A549 (cell line): ENCODE measurements around the gene CACNA1G. TPM values are rescaled to one million over a fixed set of nuclear protein-coding genes. Genes with fewer than 3 reads are reported as not detected.

Experiments used
- ATAC-seq, 2 experiments: fragments of 200-7000 bp in 1 of 2; fragments of >200 bp in 1 of 2; cut with Nextera tagmentation in 1 of 2; cut with Tn5 transposase in 1 of 2; 3 replicates each; pipeline versions ENCODE4 v1.8.0 to v1.9.1; 2018 to 2020; ENCODE audit warnings: mild to moderate bottlenecking in 1 of 2, moderate library complexity in 1 of 2
- CTCF ChIA-PET: fragments of 300-600 bp; sonication (Branson Sonifier 250); formaldehyde crosslinking; extraction: SDS; loops from one replicate; lab custom pipeline; 2021; ENCODE audit warnings: antibody characterized with exemption, inconsistent platforms; lab: Yijun Ruan, JAX
- POLR2A ChIA-PET: fragments of 350-600 bp; formaldehyde crosslinking; extraction: SDS; loops from one replicate; lab custom pipeline; 2021; ENCODE audit warnings: antibody characterized with exemption, inconsistent platforms; lab: Yijun Ruan, JAX
- DNase-seq, 2 experiments: peaks; one replicate each; pipeline versions ENCODE4 v3.0.0 to v3.0.0-alpha.2; 2011 to 2016; ENCODE audit warnings: low read depth in 1 of 2, low spot score in 1 of 2
- FAIRE-seq: peaks from 2 replicates; lab custom pipeline; 2011; peaks lifted over from hg19 to GRCh38; lab: Jason Lieb, UNC
- H3K27ac ChIP-seq, 2 experiments: fragments of >200 bp; sonication (Bioruptor Twin); formaldehyde crosslinking; 3 replicates each; pipeline ENCODE4 v1.5.1; 2016 to 2017
- H3K4me1 ChIP-seq: fragments of >200 bp; sonication (Bioruptor Twin); formaldehyde crosslinking; 3 replicates; pipeline ENCODE4 v1.6.1; 2016
- H3K4me2 ChIP-seq: fragments of >200 bp; sonication (Bioruptor Twin); formaldehyde crosslinking; 3 replicates; pipeline ENCODE4 v1.6.1; 2016
- H3K4me3 ChIP-seq: fragments of >200 bp; sonication (Bioruptor Twin); formaldehyde crosslinking; 3 replicates; pipeline ENCODE4 v1.5.1; 2016
- H3K9me3 ChIP-seq: fragments of >200 bp; sonication (Bioruptor Twin); formaldehyde crosslinking; 3 replicates; pipeline ENCODE4 v1.6.1; 2016
- CBX8 ChIP-seq: fragments of 200-600 bp; sonication (generic); IDR thresholded peaks from 2 replicates; pipeline ENCODE4 v1.6.1; 2016
- CHD4 ChIP-seq: fragments of 200-600 bp; sonication (generic); IDR thresholded peaks from 2 replicates; pipeline ENCODE4 v1.6.1; 2016; ENCODE audit warnings: antibody characterized with exemption, mild to moderate bottlenecking, borderline replicate concordance
- EP300 ChIP-seq, 2 experiments: fragments of >200 bp; sonication (Bioruptor Twin); formaldehyde crosslinking; IDR thresholded peaks; 2 replicates in 1 of 2; 3 replicates in 1 of 2; pipeline ENCODE4 v1.6.1; 2016 to 2017
- FOSL2 ChIP-seq, 2 experiments: fragments of 450-650 bp in 1 of 2; fragments of >200 bp in 1 of 2; sonication (Bioruptor Twin) in 1 of 2; formaldehyde crosslinking; IDR thresholded peaks; 2 replicates each; pipeline versions ENCODE4 v1.5.0 to v1.6.1; 2016 to 2020; ENCODE audit warnings: mild to moderate bottlenecking in 1 of 2, moderate library complexity in 1 of 2
- GATA3 ChIP-seq: IDR thresholded peaks from 2 replicates; pipeline ENCODE4 v1.6.1; 2012; ENCODE audit warnings: borderline replicate concordance
- HDAC2 ChIP-seq: fragments of 200-600 bp; sonication (generic); IDR thresholded peaks from 2 replicates; pipeline ENCODE4 v1.6.1; 2016
- HEYL ChIP-seq: fragments of 250-450 bp; sonication (Bioruptor Pico); IDR thresholded peaks from 2 replicates; pipeline ENCODE4 v1.8.0; 2021; ENCODE audit warnings: mild to moderate bottlenecking, moderate library complexity
- HMGXB4 ChIP-seq: fragments of 250-450 bp; sonication (Bioruptor Pico); IDR thresholded peaks from 2 replicates; pipeline ENCODE4 v1.5.0; 2021; ENCODE audit warnings: mild to moderate bottlenecking, moderate library complexity, borderline replicate concordance
- JUNB ChIP-seq: fragments of >200 bp; sonication (Bioruptor Twin); formaldehyde crosslinking; IDR thresholded peaks from 2 replicates; pipeline ENCODE4 v1.6.1; 2016
- KDM1A ChIP-seq: fragments of 200-600 bp; sonication (generic); IDR thresholded peaks from 2 replicates; pipeline ENCODE4 v1.6.1; 2016; ENCODE audit warnings: low read depth, mild to moderate bottlenecking
- KDM5A ChIP-seq: fragments of 200-600 bp; sonication (generic); IDR thresholded peaks from 2 replicates; pipeline ENCODE4 v1.6.1; 2016; ENCODE audit warnings: antibody characterized with exemption, mild to moderate bottlenecking
- MAX ChIP-seq: IDR thresholded peaks from 2 replicates; pipeline ENCODE4 v1.6.1; 2012
- MYC ChIP-seq: IDR thresholded peaks from 2 replicates; pipeline ENCODE4 v1.6.1; 2012; ENCODE audit warnings: mild to moderate bottlenecking, inconsistent platforms, low read length, improper control_type of control experiment, borderline replicate concordance
- RCOR1 ChIP-seq: fragments of 150-350 bp; IDR thresholded peaks from 2 replicates; pipeline ENCODE4 v1.6.1; 2014; ENCODE audit warnings: antibody characterized with exemption, low read length, low read depth
- RFX5 ChIP-seq: fragments of 450-650 bp; IDR thresholded peaks from 2 replicates; pipeline ENCODE4 v1.7.1; 2014; ENCODE audit warnings: antibody characterized with exemption, mild to moderate bottlenecking, moderate library complexity
- ZFP36 ChIP-seq: fragments of 450-650 bp; IDR thresholded peaks from 2 replicates; pipeline ENCODE4 v1.6.1; 2014; ENCODE audit warnings: borderline replicate concordance; ENCODE audit not compliant: partially characterized antibody
- WGBS: methylation state at CpG from one replicate; pipeline ENCODE4 v1.1.6; 2017; ENCODE audit errors: missing lambda C conversion rate; 5-methylcytosine and 5-hydroxymethylcytosine counted together
- polyA plus RNA-seq, 4 experiments: library from polyadenylated mRNA; depleted of rRNA in 3 of 4; stranded (reverse); fragments of >200 nt; fragmentation: RNase III in 1 of 4; extraction: RNeasy Plus Mini Kit Qiagen cat#74134 plus additional on column Dnase treatment in 1 of 4; gene quantifications; 2 replicates in 3 of 4; 3 replicates in 1 of 4; pipeline ENCODE4 v1.2.3, GENCODE V29; 2011 to 2017
- TF ChIP-seq, protein P1 (sequence below): fragments of >200 bp; sonication (Bioruptor Twin); formaldehyde crosslinking; IDR thresholded peaks from 3 replicates; pipeline ENCODE4 v1.6.1; 2016

CACNA1G gene
- polyA plus RNA-seq, 2 of the 4 experiments (the other 2 are of a cell fraction), result 4.0 to 8.9 TPM

DNA sequence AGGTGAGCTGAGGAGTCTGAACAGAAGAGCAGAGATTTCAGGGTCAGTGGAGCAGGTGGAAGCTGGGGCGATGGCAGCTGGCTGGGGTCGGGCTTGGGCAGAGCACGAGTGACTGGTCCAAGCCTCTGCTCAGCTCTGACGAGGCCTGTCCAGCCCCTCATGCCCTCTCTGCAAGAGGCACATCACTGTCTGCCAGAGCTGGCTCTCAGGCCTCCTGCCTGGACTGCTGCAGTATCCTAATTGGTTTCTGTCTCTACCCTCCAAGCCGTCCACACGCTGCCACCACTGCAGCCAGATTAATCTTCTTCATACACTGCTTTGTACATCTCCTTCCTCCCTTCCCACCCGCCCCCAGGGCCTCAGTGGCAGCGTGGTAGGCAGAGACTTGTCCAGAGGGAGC lies 25.4 kb downstream of the CACNA1G start (continued):
- TF ChIP-seq ZFP36 (no peak), MAX (no peak), HMGXB4 (no peak), FOSL2 (IDR thresholded peaks at IDR 0.05) (no peak), FOSL2 (CRISPR knock-in tag; IDR thresholded peaks at IDR 0.05) (no peak), RCOR1 (no peak), GATA3 (no peak)

DNA sequence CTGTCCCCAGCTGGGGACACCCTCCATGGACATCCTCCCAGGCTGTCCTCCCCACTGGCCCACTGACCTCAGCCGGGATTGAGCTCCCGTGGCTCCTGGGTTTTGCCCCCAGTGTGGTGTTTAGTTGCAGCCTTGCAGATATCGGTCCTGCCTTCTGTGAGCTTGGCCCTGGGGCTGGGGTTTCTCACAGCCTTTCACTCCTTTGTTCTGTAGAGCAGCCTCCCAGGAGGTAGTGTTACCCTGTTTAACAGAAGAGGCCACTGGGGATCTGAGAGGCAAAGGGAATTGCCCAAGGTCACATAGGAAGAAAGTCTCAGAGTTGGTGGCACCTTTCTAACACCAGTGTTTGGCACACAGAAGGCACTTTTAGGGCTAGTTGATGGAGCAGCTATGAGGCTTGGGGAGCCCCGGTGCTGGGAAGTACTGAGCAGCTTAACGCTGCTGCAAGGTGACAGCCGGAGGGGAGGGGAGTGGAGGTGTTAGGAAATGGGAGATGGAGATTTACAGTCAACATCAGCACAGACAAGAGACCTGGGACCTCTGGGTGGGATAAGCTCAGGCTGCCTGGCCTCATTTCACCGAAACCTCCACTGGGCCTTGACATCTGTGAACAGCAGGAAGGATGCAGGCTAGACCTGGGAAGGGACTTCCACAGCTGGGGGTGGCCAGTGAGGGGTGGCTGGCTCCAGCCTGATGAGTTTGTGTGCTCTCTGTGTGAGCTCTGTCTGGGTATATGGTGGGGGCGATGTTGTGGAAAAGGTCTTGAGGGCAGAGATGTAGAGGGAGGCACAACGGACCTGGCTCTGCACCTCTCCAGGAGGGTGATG lies 26.1 kb downstream of the CACNA1G start:
- 0 out of 6 replicates have a peak overlapping the region, but pooled peaks of 1 of the 2 experiments have one; percentile 5 for H3K27ac ChIP-seq
- no peak for TF ChIP-seq HEYL
- no peak for TF ChIP-seq CBX8
- no peak for TF ChIP-seq EP300 (IDR thresholded peaks at IDR 0.05)
- TF ChIP-seq KDM5A, result no peak
- TF ChIP-seq JUNB, result no peak
- TF ChIP-seq KDM1A, result no peak
- TF ChIP-seq MAX, result no peak
- no peak for TF ChIP-seq HDAC2
- TF ChIP-seq CHD4, result no peak
- no peak for TF ChIP-seq RFX5
- TF ChIP-seq MYC, result no peak
- FAIRE-seq (no peak), ATAC-seq (no peak; a peak in 1 of 6 replicates), DNase-seq (no peak)
- POLR2A ChIA-PET, result interaction anchor here (0.8 kb wide), 1 partner anchor 133 kb away, joined by 3 read pairs; the partner anchor contains the start of gene LUC7L3
- no peaks in the 10 kb centered on the region for H3K4me1 ChIP-seq
- 88% methylated on average over 9 of the region's 9 CpGs for WGBS
- H3K9me3 ChIP-seq, result no peaks in the 10 kb centered on the region
- CTCF ChIA-PET, result interaction anchor here (0.6 to 2.6 kb wide), 9 partner anchors 12 to 265 kb away, joined by 3 to 14 read pairs (median 4); partner anchors contain the start of gene CACNA1G
- no peak overlapping the region for H3K4me2 ChIP-seq
- H3K4me3 ChIP-seq, result no peak overlapping the region

DNA sequence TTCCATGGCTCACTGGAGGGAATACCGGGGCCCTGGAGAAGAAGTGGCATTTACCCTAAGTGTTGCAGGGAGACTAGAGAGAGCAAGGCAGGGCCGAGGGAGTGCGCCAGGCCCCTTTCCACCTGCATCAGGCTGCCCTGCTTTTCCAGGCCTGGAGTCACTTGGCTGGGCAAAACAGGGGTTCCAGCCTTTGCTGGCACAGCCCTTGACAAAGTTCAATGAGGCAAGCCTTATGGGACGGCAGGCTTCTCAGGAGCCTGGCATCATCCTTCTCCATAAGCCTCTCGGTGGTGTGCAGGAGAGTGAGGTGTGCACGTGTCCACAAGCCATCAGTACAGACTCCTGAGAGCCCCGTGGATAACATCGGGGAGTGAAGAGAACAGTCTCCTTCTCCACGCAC lies 27.1 kb downstream of the CACNA1G start:
- ATAC-seq (no peak), FAIRE-seq (no peak), DNase-seq (no peak)
- TF ChIP-seq, protein P1, sequence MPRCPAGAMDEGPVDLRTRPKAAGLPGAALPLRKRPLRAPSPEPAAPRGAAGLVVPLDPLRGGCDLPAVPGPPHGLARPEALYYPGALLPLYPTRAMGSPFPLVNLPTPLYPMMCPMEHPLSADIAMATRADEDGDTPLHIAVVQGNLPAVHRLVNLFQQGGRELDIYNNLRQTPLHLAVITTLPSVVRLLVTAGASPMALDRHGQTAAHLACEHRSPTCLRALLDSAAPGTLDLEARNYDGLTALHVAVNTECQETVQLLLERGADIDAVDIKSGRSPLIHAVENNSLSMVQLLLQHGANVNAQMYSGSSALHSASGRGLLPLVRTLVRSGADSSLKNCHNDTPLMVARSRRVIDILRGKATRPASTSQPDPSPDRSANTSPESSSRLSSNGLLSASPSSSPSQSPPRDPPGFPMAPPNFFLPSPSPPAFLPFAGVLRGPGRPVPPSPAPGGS, result no peak
- no peaks in the 10 kb centered on the region for H3K9me3 ChIP-seq
- no peaks in the 10 kb centered on the region for H3K4me1 ChIP-seq
- no peak overlapping the region for H3K4me2 ChIP-seq
- POLR2A ChIA-PET, result no interaction called here
- no peak overlapping the region for H3K27ac ChIP-seq
- WGBS, result 80% methylated on average over 9 of the region's 9 CpGs
- CTCF ChIA-PET, result interaction anchor here (0.5 to 1.7 kb wide), 7 partner anchors 16 to 264 kb away, joined by 3 to 7 read pairs (median 4); no protein-coding TSS in a partner anchor
- H3K4me3 ChIP-seq, result no peak overlapping the region
